NCI-H2196 (cell line): ENCODE results near the gene GIPR.

ENCODE experiments used
- DNase-seq: peaks from one replicate; lab custom pipeline; 2025; ENCODE audit not compliant: unreplicated experiment; lab: John Stamatoyannopoulos, UW

GIPR gene

DNA sequence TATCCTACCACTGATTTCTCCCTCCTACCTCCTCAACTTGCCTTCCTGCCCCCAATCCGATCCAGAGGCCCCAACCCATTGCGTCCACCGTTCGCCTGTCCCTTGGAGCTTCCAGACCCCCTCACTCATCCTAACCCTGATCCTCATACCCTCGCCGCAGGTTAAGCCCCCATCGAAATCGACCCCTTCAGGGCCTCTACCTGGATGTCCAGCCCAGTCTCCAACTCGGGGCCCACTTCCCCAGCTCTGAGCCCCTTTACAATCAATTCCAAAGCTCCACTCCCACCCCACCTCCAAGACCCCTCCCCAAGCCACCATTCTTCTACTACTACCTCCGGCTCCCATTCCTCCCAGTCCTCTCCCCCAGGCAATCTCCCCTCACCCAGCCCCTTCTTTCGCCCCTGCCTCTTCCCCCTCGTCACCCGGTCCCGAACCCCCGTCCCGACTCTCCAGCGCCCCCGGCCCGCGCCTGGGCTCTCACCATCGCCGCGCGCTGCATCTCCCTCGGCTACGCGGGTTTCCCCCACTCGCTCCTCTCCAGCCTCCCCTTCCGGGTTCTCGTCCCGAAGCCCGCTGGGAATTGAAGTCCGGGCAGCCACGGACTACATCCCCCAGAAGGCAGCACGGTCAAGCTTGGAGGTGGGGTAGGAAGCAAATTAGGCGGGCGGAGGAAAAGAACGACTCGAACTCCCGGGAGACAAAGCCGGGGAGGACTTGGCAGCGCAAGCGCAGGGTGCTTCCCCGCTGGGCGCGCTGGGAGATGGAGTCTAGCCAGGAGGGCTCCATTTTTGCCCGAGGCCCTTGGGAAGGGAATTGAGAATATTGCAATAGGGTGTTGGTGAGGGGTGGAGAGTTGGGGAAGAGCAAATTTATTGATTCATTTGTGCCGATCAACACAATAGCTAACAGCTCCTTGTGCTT lies 62.6 kb downstream of the GIPR start, which contains the start of gene FBXO46:
Gene FBXO46 (minus strand): TSS at position 529 of the 921 bp plus-strand sequence. CDS start 17,401 bp downstream, outside the sequence.
- DNase-seq, result peak; percentile 98
